GM12891 (cell line): Measurements from ENCODE around the gene AHRR.

Source experiments
- POLR2A ChIP-seq: IDR thresholded peaks from 2 replicates; pipeline ENCODE4 v1.6.1; 2011; ENCODE audit warnings: low read depth, low read length, control low read depth
- POLR2AphosphoS5 ChIP-seq: IDR thresholded peaks from 2 replicates; pipeline ENCODE4 v1.6.1; 2011; ENCODE audit warnings: low read depth, low read length, control low read depth
- SPI1 ChIP-seq: IDR thresholded peaks from 2 replicates; pipeline ENCODE4 v1.6.1; 2011; ENCODE audit warnings: low read depth, low read length, control low read depth
- TAF1 ChIP-seq: IDR thresholded peaks from 2 replicates; pipeline ENCODE4 v1.6.1; 2011; ENCODE audit warnings: low read depth, low read length, control low read depth

DNA sequence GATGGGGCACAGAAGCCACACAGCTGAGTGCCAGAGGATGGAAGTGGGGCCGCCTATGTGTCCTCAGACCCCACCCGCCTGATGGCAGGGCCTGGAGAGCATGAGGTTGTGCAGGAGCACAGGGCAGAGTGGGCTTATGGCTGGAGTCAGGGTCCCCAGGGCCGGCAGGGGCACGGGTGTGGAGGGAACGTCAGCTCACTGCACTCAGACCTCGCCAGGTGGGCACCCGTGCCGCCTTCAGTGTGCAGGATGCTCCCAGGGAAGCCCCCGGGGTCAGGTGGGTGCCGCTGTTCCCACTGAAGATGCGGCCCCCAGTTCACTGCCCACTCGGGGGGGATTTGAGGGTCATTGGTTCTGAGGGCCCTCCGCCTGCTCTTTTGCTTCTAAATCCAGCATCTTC, 156.4 kb downstream of the AHRR start:
- TF ChIP-seq POLR2A (no peak), POLR2AphosphoS5 (no peak), TAF1 (no peak), SPI1 (no peak)
